NCI-H187 treated with DMSO at 0.1 percent for 48 hours (cell line): ENCODE data around the gene IL24.

ENCODE experiments used
- DNase-seq: peaks from one replicate; lab custom pipeline; 2025; lab: John Stamatoyannopoulos, UW

Gene IL24

DNA sequence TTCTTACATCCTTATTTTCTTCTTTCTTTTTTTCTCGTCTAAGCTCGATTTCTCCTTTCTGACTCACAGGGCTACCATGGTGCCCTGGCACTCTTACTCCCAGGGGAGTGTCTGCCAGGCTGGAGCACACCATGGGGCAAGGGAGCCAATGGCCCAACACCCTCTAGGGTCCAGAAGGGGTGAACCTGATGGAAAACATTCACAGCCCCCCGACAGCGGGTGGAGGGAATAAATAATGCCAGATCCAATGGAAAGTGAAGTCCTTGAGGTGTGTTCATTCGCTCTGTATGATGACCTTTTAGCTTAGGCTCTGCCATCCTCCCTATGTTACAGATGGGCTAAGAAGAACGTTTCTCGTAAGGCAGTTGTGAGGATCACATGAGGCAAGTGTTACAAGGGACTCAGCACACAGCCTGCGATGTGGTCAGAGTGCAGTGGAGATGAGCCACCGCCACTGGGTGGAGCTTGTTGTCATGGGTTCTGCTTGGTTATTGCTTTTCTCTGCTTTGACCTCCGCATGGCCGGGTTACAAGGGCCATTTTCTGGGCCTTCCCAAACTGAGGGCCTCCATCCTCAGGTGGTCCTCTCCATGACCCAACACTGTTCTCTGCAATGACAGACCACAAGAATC is 28.0 kb downstream of the IL24 start:
- DNase-seq = no peak

DNA sequence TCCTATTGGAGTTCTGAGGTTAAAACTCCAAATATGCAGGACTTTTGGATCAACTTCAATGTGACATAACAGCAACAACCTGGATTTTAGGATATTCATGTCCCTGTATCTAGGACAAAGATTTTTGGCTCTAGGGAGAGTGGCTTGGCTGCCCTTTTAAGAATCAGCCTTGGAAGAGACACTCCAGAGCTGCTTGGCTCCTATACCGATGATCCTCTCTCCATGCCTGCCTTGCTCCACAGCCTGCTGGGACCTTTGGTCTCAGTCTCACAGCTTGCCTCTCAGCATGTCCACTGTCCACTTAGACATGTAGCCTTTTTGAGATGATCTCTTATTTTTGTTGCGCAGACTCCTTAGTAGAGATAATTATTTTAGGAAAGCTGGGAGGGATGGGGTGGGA is 29.0 kb downstream of the IL24 start:
- no peak for DNase-seq

DNA sequence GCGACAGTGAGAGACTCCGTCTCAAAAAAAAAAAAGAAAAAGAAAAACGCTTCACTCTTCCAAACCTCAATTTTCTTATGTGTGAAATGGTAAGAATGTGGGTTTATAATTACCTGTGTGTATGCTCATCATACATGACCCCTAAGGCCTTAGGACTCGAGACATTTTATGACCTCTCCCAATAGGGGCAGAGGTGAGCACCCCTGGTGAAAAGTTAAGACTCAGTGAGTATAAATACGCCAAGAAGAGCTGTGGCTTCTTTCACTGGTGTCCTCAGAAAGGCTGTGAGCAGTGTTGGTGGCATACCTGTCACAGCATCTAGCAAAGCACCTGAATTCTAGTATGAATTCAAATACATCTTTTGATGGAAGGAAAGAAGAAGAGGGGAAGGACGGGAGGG is 32.3 kb downstream of the IL24 start:
- no peak for DNase-seq

DNA sequence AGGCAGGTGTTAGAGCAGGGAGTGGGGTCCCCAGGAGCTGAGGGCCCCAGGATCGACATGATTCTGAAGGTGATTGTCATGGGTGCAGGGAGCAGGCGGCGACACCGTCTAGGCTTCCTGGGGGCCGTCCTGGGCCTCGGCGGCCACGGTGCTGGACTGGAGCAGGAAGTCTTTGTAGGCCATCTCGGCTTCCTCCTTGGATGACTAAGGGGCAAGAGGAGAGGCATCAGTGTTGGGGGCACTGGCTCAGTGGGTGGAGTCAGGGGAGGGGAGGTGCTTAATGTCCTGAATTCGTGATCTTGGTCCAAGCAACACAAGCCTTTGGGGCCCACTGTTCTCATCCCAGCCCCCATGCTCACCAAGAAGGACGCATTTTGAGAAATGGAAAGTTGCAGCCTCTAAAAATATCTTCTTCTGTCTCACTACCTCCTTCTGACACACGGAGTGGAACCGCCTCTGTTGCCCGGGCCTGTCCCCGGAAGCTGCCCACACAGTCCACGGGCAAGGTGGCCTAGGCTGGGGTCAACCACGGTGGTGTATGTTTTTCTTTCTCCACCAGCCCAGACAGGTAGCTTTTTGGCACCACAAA is 33.1 kb downstream of the IL24 start:
- no peak for DNase-seq

DNA sequence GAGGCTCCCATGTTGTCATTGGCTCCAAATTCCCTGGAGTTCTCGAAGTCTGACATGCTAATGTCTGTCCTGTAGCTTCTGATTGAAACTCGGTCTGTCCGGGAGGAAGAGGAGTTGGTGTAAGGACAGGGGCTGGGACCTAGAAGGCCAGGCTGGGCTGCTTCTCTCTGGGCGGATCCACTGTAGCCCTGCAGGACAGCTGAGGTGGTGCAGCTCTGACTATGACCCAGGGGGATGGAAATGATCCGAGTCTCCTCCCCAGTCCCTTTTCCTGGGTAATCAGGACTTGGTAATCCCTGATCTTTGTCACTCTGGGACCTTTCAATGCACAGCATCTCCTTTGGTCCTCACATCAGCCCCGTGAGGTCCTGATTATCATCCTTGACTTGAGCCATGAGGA is 34.5 kb downstream of the IL24 start:
- DNase-seq = no peak

DNA sequence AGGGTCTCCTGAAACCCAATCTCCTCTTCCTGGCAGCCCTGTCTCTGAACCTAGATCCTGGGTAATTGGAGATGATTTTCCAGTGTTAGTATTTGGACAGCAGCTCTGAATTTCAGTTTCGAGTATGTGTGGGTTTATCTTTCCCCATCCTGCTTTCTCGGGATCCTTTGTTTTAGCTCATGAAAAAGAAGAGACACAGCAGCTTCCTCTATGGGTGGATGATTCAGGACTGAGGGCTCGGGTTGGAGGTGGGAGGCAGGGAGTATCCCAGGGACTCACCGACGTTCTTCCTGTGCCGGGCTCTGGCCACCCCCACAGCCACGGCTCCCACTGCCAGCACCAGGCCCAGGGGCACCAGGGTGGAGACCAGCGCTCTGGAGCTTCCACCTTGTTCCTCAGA is 34.9 kb downstream of the IL24 start:
- no peak for DNase-seq

DNA sequence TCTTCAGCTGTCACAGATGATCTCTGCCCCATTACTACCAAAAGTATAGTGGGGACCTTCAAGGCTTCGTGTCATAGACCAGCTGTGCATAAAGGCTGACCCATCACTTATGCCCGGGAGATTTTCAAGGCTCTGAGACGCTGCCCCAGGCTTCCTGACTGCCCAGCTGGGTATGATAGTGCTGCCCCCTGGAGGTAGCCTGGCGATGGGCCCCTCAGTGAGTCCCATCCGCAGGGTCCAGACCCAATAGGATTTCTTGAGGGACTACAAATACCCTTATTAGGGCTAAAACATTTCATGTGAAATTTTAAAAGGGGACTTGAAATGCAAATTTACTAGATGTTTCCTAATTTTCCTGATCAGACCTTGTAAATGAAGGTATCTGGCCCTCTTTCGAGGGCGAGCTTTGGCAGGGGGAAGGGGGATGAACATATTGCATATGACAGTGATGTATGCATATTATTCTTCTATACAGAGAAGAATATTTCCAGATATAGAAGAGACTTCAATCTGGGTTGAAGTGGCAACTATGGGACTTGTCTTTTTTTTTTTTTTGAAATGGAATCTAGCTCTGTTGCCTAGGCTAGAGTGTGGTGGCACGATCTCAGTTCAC is 36.2 kb downstream of the IL24 start:
- DNase-seq = no peak

DNA sequence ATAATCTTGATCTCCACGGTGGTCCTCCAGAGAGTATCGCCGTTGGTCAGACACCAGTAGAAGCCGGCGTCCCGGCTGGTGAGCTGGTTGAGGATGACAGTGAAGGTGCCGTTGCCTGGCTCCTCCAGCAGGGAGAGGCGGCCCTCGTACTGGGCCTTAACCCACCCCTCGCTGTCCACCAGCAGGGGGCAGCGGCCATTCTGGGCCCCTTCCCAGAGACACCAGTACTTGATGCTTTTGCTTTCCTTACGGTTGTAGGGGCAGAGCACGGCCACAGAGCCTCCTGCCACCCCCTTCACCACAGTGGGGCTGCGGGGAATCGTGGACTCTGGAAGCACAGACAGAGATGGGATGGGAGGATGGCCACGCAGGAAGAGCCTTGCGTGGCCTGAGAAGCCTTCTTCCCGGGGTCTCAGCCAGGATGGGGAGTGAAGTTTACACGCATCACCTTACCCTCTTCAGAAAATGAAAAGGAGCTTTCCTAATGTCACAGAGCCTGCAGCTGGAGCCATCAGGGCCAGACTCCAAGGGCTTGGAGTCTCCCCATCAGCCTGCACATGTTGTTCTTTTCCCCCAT is 38.3 kb downstream of the IL24 start:
- DNase-seq = no peak

DNA sequence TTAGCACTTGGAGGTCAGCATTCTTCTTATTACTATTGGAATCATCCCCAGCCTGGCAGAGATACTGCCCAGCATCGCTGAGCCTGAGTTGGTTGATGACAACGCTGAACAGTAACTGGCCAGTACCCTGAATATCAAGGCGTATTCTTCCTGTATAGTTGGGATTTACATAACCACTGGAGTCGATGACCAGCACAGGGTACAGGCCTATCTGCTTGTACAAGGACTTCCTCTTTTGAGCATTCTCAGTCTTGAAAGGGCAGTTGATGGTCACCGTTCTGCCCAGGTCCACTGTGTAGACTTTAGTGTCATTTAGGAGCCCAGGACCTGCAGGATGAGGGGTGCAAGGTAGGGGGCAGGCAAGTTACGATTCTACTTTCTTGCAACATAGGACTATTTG is 40.2 kb downstream of the IL24 start:
- DNase-seq = no peak

DNA sequence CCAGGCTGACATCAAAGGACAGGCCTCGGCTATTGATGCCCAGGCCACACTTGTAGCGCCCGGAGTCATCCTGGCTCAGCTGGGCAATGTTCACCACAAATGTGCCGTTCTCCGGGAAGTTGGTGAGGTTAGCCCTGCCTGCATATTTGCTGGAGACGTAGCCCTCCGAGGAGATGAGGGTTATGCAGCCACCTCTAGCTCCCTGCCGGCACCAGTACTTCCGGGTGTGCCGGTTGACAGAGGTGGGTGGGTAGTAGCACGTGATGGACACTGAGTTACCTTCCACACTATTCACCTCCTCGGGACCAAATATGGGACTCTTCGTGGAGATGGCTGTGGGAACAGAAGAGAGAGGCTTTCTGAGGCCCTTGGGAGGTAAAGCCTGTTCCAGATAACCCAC is 41.9 kb downstream of the IL24 start:
- DNase-seq = no peak

DNA sequence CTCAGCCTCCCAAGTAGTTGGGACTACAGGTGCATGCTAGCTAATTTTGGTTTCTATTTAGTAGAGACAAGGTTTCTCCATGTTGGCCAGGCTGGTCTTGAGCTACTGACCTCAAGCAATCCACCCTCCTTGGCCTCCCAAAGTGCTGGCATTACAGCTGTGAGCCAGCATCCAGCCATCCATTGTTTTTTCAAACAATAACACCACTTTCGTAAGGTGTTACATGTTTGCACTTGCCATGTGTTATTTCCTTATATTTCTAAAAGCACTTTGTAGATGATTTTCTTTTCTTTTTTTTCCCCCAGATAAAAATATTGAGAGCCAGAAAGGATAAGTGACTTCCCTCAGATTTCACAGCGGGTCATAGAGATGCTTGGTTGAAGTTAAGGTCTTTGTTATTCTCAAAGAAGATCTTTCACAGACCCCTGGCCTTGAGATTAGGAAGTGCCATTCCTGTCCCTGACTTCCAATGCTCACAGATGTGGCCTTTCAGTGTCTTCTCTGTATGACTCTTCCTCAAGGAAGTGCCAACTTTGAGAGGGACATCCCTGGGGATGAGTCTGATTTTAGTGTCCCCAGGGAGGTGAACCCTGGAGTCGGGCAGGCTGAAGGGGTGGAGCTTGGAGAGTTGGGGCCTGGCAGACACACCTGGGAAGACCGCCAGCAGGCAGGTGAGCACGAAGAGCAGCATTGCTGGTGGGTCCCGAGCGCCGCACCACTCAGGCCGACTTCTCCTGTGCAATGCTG is 42.8 kb downstream of the IL24 start:
- no peak for DNase-seq

DNA sequence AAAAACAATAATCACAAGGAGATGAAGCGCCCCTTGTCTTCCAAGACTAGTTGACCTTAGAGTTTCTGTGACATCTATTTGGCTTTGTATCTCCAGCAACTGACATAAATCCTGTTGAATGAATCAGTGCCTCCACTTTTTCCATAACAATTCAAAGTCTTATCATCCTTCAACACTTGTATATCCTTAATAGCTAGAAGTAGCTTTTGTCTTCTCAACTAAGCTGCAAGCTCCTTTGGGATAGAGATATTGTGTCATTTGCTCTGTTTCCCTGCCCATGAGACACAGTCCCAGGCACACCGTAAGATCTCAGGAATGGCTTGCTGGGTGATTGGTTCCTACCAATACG is 43.3 kb downstream of the IL24 start:
- no peak for DNase-seq

DNA sequence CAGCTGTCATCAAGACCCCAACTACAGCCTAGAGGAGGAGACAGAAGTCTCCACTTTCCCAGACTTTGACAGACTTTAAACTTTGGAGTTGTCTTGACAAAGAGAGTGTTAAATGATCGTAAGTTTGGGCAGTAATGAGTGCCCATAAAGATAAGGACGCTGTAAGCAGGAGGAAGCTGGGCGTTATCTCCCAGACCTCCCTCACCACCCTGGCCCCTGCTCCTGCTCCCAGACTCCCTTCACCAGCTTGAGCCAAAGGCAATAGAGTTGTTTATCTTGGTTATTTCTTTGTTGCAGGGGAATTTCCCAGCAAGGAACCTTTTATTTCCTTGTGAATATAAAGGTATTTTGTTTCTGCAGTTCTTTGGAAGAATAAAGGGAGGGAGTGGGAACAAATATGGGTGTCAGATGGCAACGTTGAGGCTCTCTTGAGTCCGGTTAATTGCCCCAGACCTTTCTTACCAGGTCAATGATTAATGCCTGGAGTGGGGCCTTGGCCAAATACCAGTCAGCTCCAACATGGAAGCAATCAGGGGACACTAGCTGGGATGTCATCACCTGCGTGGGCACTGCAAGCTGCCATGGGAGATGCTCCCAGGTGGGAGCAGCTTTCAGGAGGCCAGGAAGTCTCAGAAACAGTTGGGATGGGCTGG is 44.6 kb downstream of the IL24 start:
- DNase-seq = no peak

DNA sequence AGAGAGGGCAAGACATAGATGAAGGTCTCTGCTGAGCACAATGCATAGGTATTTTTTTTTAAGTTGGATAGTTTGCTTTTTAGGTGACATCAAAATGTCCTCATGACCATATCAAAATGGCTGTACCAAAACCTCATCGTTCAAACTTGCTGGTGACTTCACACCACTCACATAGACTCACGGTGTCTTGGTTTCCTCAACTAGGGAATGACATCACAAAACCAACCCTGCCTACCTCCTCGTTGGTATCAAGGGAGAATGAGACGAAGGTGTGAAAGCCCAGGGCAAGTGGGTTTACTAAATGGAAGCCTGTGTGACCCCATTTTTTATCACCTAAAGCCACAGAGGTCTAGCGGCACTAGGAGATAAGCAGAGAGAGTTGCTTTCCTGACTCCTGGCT is 47.5 kb downstream of the IL24 start:
- DNase-seq = no peak

DNA sequence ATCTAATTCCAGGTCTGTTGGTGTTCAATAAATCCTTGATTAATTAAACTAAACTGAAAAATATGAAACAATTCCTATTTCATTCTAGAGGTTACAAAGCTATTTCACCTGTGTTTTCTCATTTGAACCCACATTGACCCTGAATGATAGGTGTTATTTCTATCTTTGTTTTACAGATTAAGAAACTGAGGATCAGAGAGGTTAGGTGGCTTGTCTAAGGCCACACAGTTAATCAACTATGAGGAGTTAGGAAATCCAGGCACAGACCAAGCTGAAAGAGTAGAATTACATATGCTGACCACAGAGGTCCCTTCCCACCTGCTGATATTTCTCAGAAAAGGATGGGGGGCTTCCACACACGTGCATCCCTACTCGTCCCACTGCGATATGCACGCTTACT is 48.5 kb downstream of the IL24 start:
- DNase-seq = no peak

DNA sequence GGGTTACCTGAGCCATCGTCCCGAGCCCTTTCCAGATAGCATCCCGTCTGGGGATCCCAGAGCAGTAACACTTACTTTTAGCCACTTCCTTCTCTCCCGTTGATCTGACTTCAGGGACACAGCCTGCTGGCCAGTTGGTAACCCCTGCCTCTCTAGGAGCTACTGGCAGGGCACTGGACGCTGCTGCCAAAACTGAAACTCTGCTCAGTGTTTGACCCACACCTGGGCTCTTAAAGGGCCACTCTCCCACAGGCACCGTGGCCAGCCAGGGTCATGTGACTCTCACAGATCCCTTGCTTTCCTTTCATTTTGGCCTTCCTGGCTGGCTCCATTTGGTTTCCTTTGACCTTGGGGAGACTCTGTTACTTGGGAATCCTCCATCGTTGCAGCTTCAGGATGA is 49.0 kb downstream of the IL24 start, which contains the start of gene PIGR:
TSS of gene PIGR (minus strand) at position 206 of the 400 bp plus-strand sequence. CDS start 5,935 bp downstream, outside the sequence.
- DNase-seq = no peak

DNA sequence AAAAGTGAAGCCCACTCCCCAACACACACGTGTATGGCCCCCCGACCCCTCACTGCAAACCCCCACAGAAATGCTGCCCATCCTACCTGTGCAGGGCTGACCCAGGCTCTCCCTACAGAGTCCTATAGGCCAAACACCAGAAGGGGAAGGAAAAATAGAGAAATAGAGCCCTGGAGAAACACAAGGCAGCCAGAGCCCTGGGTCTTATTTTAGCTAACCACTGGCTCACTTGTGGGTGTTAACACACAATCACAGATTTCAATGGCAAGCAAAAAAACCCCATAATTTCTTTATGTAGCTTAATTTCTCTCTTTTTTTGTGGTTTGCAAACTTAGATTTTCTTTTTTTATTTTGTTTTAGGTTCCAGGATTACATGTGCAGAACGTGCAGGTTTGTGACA is 50.0 kb downstream of the IL24 start:
- DNase-seq = no peak

DNA sequence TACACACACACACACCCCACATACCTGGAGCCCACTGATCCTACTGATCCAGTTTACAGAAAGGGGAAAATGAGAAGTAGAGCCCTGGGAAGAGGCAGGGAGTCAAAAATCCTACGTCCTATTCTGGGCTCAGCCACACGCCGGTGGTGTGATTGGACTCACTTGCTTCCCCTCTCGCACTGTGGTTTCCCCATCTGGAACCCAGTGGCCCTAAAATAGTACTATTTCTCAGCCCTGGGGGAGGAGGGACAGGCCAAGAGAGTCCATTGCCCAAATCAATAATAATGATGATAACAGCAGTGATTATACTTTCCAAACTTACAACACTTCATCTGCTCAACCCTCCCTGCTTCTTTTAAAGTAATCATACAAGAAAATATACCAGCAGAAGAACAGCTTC is 52.0 kb downstream of the IL24 start:
- no peak for DNase-seq

DNA sequence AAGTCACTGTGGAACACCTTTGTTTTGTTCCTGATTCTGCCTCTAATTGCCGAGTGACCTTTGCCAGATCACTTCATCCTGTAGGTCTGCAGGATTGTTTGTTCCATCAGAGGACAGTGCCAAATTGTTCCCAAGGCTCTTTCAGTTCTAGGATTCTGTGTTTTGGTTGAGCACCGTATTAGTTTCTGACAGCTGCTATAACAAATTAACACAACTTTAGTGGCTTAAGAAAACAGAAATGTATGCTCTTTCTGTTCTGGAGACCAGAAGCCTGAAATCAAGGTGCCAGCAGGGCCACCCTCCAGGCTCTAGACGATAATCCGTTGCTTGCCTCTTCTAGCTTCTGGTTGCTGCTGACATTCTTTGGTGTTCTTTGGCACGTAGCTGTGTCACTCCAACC is 52.4 kb downstream of the IL24 start:
- DNase-seq = no peak

DNA sequence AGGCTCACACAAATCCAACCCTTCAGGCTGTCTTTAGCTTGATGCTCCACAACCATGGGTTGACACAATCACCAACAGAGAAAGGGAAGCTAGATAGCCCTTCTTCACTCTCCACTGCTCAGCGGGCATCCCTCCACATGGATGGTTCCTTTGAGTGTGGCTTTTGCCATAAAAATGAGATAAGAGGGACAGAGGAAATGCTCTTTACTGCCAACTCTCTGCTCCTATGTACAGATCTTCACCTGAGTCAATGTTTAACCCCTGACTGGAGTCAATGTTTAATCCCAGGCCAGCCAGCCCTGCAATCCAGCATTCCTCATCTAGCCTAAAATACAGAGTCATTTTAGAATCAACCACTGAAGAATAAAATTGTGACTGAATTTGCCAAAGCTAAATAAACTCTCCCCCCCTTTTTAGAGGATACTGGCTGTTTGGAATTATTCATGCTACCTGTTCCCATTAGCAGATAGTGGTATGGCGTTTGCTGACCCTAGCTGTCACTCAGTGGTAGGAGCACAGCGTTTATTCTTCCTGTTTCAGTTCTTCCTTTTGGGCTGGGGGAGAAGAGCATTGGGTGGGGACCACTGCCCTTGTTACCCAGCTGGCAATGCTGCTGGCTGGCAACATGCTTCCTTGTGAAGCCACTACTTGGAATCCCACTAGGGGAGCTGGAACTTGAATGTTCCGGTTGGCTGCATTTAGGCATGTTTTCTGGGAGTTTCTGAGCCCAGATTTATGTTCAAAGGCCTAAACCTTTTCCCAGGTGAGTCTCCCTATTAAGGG is 54.3 kb downstream of the IL24 start:
- DNase-seq = no peak

DNA sequence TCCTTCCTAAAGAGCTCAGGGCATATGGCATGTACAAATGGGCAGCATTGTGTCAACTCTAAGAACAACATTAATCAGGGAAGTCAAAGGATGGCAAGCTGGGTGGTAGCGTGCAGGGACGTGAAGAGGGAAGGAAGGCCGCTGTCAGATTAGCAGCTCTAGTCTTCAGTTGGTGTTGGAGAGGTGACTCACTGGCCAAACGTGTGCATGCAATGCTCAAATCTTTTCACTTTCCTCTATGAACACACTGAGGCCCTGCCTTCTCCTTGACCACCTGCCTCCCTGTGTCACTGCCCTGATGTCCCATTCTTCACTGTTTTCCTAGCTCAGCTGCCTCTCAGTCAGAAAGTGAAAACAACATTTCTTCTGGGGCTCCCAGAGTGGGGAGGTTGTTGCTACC is 54.9 kb downstream of the IL24 start:
- DNase-seq = no peak

DNA sequence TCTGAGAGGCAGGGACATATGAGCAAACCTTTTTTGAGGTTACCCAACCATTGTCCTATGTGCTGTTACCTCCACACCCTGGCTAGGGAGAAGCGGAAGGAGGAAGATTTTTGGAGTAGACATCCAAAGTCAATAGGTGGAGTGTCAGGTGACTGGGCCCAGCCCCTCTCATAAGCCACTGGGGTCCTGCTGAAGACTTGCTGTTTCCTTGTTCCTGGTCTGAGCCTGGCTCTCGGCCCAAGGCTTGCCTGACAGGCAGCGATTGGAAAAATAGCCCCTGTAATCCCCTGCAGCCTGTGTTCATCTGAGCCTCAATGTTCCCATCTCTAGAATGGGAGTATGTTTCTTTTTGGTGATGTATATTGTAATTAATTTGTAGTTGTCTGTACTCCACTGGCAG is 55.9 kb downstream of the IL24 start:
- DNase-seq = no peak
